NCI-H82 treated with DMSO at 0.1 percent for 48 hours (cell line): ENCODE results near the gene LRFN5.
"Not testable (repeated sequence)": the region's sequence is repeated elsewhere in the genome, so short reads cannot be mapped to it uniquely, and the experiment has no call there.

Experiments used
- DNase-seq: peaks from one replicate; lab custom pipeline; 2025; ENCODE audit not compliant: unreplicated experiment; lab: John Stamatoyannopoulos, UW

LRFN5 gene

GRCh38 chr14:41606532-41607303 is at the start of gene LRFN5:
Gene LRFN5, plus strand, starts transcription at chr14:41606876.
- no peak for DNase-seq

- DNase-seq: no peak
Measured at GRCh38 chr14:41558490-41558889, 48.2 kb upstream of the LRFN5 start.

- DNase-seq: not testable (repeated sequence)
Measured at GRCh38 chr14:41566864-41567263, 39.8 kb upstream of the LRFN5 start.

GRCh38 chr14:41568979-41569378 is 37.7 kb upstream of the LRFN5 start:
- no peak for DNase-seq

- DNase-seq: no peak
Measured at GRCh38 chr14:41570415-41571155, 36.1 kb upstream of the LRFN5 start.

GRCh38 chr14:41586237-41586636 is 20.4 kb upstream of the LRFN5 start:
- DNase-seq: no peak

GRCh38 chr14:41597647-41598046 is 9.0 kb upstream of the LRFN5 start:
- no peak for DNase-seq

- DNase-seq: not testable (repeated sequence)
Measured at GRCh38 chr14:41599805-41600385, 6.8 kb upstream of the LRFN5 start.

GRCh38 chr14:41604721-41605531 is 1.8 kb upstream of the LRFN5 start:
- peak; percentile 36 for DNase-seq

- DNase-seq: peak; percentile 19
Measured at GRCh38 chr14:41605550-41606281, 960 bp upstream of the LRFN5 start.

- no peak for DNase-seq
Measured at GRCh38 chr14:41606282-41606531, 469 bp upstream of the LRFN5 start.

GRCh38 chr14:41607304-41607775 is 664 bp downstream of the LRFN5 start:
- DNase-seq: no peak

- DNase-seq: no peak
Measured at GRCh38 chr14:41607966-41608663, 1.4 kb downstream of the LRFN5 start.

- no peak for DNase-seq
Measured at GRCh38 chr14:41608681-41609390, 2.2 kb downstream of the LRFN5 start.

GRCh38 chr14:41609704-41610183 is 3.1 kb downstream of the LRFN5 start:
- peak; percentile 48 for DNase-seq

GRCh38 chr14:41615011-41615595 is 8.4 kb downstream of the LRFN5 start:
- DNase-seq: no peak

GRCh38 chr14:41623736-41624135 is 17.1 kb downstream of the LRFN5 start:
- no peak for DNase-seq

GRCh38 chr14:41629876-41630275 is 23.2 kb downstream of the LRFN5 start:
- DNase-seq: no peak

- no peak for DNase-seq
Measured at GRCh38 chr14:41634286-41634685, 27.6 kb downstream of the LRFN5 start.
